HG03342 (cell line): ENCODE measurements around the gene STUM.

Experiments
- ATAC-seq: cut with Tn5 transposase; IDR thresholded peaks from one replicate; pipeline ENCODE4 v1.9.1; 2021; ENCODE audit warnings: mild to moderate bottlenecking, moderate library complexity; ENCODE audit not compliant: unreplicated experiment

Gene STUM

GRCh38 chr1:226649244-226649643 is 100.7 kb downstream of the STUM start:
- no peak for ATAC-seq

GRCh38 chr1:226649780-226650179 is 101.2 kb downstream of the STUM start:
- ATAC-seq, result no peak

GRCh38 chr1:226650236-226650841 is 101.8 kb downstream of the STUM start:
- no peak for ATAC-seq

- no peak for ATAC-seq
Measured at GRCh38 chr1:226651041-226651731, 102.6 kb downstream of the STUM start.

GRCh38 chr1:226651732-226652105 is 103.2 kb downstream of the STUM start:
- ATAC-seq, result no peak

GRCh38 chr1:226652613-226653012 is 104.0 kb downstream of the STUM start:
- no peak for ATAC-seq

GRCh38 chr1:226653311-226653921 is 104.9 kb downstream of the STUM start:
- peak; percentile 76 for ATAC-seq

- ATAC-seq, result no peak
Measured at GRCh38 chr1:226654046-226654667, 105.6 kb downstream of the STUM start.

- ATAC-seq, result no peak
Measured at GRCh38 chr1:226654668-226655055, 106.1 kb downstream of the STUM start.

GRCh38 chr1:226655251-226656163 is 106.9 kb downstream of the STUM start:
- ATAC-seq, result no peak

- ATAC-seq, result no peak
Measured at GRCh38 chr1:226656201-226656600, 107.6 kb downstream of the STUM start.

GRCh38 chr1:226656601-226657277 is 108.2 kb downstream of the STUM start:
- no peak for ATAC-seq

GRCh38 chr1:226657895-226658545 is 109.5 kb downstream of the STUM start:
- ATAC-seq, result no peak

GRCh38 chr1:226658546-226659125 is 110.1 kb downstream of the STUM start:
- ATAC-seq, result no peak
